NCI-H2227 (cell line): ENCODE results near the gene DSG2.

ENCODE experiments used
- DNase-seq: peaks from one replicate; lab custom pipeline; 2025; ENCODE audit not compliant: unreplicated experiment; lab: John Stamatoyannopoulos, UW

The DSG2 gene

GRCh38 chr18:31586616-31587015 is 88.6 kb downstream of the DSG2 start:
- no peak for DNase-seq

- DNase-seq: no peak
Measured at GRCh38 chr18:31587529-31587928, 89.6 kb downstream of the DSG2 start.

DNA sequence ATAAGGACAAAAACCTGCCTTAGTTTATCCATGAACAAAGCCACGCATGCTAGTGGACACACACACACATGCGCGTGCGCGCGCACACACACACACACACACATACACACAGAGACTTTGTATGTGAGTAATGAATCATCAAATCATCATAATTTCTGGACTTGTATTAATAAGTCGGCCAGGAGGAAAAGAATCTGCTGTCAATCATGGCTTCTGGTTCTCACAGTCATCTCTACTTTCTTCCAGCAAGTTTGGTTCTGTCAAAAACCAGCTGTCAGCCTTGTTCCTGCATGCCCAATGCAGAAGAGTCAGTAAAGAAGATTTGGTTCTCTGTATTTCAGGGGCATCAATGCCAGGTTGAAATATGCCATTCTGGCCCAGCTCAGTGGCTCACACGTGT is 92.6 kb downstream of the DSG2 start:
- no peak for DNase-seq

- peak; percentile 24 for DNase-seq
Measured at GRCh38 chr18:31591113-31591512, 93.1 kb downstream of the DSG2 start.

- no peak for DNase-seq
Measured at GRCh38 chr18:31591628-31592027, 93.7 kb downstream of the DSG2 start, which contains the start of gene TTR. Gene TTR, plus strand, starts transcription at chr18:31591877. Its CDS starts 26 bp downstream, at chr18:31591903.

DNA sequence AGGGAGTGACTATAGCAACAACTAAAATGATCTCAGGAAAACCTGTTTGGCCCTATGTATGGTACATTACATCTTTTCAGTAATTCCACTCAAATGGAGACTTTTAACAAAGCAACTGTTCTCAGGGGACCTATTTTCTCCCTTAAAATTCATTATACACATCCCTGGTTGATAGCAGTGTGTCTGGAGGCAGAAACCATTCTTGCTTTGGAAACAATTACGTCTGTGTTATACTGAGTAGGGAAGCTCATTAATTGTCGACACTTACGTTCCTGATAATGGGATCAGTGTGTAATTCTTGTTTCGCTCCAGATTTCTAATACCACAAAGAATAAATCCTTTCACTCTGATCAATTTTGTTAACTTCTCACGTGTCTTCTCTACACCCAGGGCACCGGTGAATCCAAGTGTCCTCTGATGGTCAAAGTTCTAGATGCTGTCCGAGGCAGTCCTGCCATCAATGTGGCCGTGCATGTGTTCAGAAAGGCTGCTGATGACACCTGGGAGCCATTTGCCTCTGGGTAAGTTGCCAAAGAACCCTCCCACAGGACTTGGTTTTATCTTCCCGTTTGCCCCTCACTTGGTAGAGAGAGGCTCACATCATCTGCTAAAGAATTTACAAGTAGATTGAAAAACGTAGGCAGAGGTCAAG is 94.7 kb downstream of the DSG2 start:
- no peak for DNase-seq

DNA sequence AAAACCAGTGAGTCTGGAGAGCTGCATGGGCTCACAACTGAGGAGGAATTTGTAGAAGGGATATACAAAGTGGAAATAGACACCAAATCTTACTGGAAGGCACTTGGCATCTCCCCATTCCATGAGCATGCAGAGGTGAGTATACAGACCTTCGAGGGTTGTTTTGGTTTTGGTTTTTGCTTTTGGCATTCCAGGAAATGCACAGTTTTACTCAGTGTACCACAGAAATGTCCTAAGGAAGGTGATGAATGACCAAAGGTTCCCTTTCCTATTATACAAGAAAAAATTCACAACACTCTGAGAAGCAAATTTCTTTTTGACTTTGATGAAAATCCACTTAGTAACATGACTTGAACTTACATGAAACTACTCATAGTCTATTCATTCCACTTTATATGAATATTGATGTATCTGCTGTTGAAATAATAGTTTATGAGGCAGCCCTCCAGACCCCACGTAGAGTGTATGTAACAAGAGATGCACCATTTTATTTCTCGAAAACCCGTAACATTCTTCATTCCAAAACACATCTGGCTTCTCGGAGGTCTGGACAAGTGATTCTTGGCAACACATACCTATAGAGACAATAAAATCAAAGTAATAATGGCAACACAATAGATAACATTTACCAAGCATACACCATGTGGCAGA is 97.3 kb downstream of the DSG2 start:
- DNase-seq: no peak

GRCh38 chr18:31596081-31596872 is 98.3 kb downstream of the DSG2 start:
- DNase-seq: no peak

- DNase-seq: no peak
Measured at GRCh38 chr18:31598021-31598805, 100.2 kb downstream of the DSG2 start.
